ENCODE results near the gene PLCL2.

The PLCL2 gene

GRCh38 chr3:17014709-17015108 is 130.0 kb downstream of the PLCL2 start:
- DNase-seq: no peak

DNA sequence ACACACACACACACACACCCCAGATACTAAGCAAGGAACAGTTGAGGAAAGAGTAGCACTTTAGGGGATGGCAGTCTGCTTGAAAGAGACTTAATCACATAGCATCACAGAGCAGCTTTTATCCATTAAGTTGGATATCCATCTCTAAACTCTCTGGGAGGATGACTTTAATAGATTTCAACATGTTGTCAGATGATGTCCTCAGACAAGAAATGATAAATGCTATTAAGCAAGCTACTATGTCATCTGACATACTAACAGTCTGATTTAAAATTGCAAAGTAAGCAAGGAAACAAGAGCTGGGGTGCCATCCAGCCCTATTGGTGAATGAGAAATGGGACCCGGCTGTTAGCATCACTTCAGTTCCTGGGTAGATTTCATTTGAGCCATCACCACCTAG is 136.9 kb downstream of the PLCL2 start:
- DNase-seq: no peak

DNA sequence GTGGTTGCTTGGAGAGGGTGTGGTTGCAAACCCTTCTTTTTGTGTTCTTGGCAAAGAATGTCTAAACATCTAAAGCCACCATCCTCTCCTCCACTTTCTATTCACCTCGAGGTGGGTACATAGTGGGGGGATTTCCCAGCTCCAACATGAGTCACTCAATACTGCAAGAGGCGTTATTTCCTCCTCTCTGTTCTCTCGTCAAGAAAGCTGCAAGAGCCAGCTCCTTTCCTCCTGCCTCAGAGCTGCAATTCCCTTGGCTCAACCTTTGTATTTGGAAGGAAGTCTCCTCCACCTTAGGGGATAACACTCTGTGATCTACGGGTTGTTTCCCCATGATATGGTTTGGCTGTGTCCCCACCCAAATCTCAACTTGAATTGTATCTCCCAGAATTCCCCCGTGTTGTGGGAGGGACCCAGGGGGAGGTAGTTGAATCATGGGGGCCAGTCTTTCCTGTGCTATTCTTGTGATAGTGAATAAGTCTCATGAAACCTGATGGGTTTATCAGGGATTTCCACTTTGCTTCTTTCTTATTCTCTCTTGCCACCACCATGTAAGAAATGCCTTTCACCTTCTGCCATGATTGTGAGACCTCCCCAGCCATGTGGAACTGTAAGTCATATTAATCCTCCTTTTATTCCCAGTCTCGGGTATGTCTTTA is 138.4 kb downstream of the PLCL2 start:
- DNase-seq: no peak

GRCh38 chr3:17025594-17026139 is 140.9 kb downstream of the PLCL2 start:
- DNase-seq: no peak

GRCh38 chr3:17027318-17027717 is 142.6 kb downstream of the PLCL2 start:
- DNase-seq: no peak

- DNase-seq: no peak
Observed at GRCh38 chr3:17028363-17028762, 143.6 kb downstream of the PLCL2 start.

GRCh38 chr3:17030438-17030837 is 145.7 kb downstream of the PLCL2 start:
- no peak for DNase-seq

- no peak for DNase-seq
Observed at GRCh38 chr3:17030956-17031652, 146.3 kb downstream of the PLCL2 start.

DNA sequence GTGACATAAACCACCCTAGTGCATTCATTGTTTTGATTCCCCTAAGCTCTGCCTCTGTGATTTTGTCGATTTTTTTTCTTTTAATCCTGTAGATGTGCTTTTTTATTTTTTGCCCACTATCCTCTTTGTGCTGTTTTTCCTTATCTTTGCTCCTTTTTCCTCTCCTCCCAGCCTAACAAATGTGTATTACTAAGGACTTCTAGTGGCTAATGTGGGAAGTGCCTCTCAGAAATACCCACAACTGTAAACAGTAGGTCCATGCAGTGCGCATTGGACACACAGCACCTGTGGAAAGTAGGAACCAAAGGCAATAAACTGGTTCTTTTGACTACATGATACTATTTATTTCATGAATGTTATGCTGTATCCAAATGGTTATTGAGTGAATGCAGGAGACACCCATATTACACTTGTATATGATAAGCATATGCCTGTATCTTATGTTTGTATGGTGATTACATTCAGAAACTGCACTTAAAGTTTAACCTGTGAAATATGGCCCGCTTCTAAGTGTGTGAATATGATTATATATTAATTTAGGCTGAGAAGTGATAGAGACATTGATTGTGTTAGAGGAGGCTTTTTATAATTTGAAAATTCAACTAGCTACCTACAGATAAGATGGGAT is 147.8 kb downstream of the PLCL2 start:
- DNase-seq: peak; percentile 44

GRCh38 chr3:17033516-17034168 is 148.9 kb downstream of the PLCL2 start:
- no peak for DNase-seq

DNA sequence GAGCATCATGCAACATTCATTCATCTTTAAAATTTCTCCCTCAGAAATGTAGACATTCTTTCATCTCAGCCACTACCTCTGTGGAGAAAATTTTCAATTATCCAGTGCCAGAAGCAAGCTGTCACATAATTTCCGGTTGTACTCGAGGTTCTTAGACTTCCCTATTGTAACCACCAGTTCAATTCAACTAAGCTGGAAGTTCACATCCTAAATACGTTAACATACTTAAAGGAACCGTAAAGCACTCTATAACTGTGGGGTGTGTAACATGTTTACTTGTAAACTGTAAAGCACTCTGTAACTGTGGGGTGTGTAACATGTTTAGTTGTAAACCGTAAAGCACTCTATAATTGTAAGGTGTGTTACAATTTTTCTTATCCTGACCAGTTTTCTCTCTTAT is 150.3 kb downstream of the PLCL2 start:
- DNase-seq: no peak

GRCh38 chr3:17035966-17036365 is 151.2 kb downstream of the PLCL2 start:
- no peak for DNase-seq

GRCh38 chr3:17038141-17038540 is 153.4 kb downstream of the PLCL2 start:
- no peak for DNase-seq

DNA sequence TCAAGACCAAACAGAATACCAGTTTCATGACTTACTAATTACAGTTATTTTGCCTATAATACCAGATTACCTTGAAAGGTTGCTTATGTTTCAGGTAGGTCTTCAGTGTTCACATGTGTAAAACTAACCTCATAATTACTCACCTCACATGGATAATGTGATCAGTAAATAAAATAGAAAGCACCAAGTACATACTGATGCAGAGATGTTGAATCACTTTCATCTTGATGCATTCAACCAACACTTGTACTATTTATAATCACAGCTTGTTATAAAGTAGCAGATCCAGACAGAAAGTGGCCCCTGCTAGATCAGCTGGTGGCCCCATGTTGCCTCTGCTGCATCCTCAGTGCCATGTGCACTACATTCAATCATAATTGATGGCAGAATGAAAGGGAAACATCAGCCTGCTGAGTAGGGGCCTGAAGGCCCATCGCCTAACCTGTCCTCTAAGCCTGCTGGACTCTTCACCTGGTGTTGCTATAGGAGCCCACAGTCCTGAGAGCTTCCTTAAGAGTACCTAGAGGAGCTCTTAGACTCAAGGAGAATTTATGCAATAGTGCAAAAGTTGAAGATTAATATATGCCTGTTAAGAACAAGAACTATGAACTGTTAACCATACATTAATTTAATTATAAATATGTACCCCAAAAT is 154.3 kb downstream of the PLCL2 start:
- DNase-seq: no peak

GRCh38 chr3:17039594-17039993 is 154.8 kb downstream of the PLCL2 start:
- DNase-seq: peak; percentile 92

- no peak for DNase-seq
Observed at GRCh38 chr3:17040322-17040989, 155.7 kb downstream of the PLCL2 start.

DNA sequence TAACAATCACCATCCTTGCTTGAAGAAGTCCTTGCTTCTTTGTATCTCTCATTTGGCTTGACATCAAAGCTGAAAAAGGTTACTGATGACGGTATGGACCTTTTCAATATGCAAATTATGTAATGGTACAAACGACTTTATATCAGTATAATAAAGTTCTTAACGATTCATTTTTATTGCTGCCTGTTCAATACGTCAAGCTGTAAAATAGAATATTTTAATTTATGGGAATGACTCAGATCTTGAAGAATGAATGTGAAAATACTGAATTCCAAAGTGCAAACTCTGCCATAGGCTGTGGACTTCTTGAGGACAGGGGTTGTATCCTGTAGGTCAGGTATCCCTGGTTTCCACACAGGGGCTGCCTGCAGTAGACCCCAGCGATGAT is 156.2 kb downstream of the PLCL2 start:
- DNase-seq: peak; percentile 30

GRCh38 chr3:17044855-17045254 is 160.1 kb downstream of the PLCL2 start:
- DNase-seq: no peak

GRCh38 chr3:17045705-17046104 is 160.9 kb downstream of the PLCL2 start:
- no peak for DNase-seq

- no peak for DNase-seq
Observed at GRCh38 chr3:17046623-17047022, 161.9 kb downstream of the PLCL2 start.

DNA sequence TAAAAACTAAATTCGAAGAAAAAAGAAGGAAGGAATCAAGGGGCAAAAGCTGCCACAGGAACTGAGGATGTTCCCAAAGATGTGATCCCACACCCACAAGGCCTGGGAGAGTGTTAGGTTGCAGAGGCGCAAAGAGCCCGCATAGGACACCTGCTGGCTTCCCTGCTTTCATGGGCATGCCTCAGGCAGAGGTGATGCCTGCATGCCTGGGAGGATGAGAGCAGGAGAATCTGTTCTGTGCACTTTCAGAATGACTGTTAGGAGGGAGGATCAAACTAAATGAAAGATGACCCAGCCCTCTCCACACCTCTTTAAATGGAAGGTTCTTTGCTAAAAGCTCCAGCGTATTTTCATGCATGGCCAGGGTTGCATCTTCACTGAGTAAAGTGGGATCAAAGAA is 162.4 kb downstream of the PLCL2 start:
- no peak for DNase-seq

- no peak for DNase-seq
Observed at GRCh38 chr3:17047894-17048293, 163.1 kb downstream of the PLCL2 start.
